DOHH2 (cell line): ENCODE data around the gene TM2D3.

Experiments
- H3F3A ChIP-seq: fragments of 200-600 bp; sonication (generic), shearing (Covaris generic); 2 replicates; pipeline ENCODE4 v1.6.0; 2016; ENCODE audit warnings: antibody characterized with exemption, mild to moderate bottlenecking; ENCODE audit not compliant: control insufficient read depth, insufficient read depth
- H3K27ac ChIP-seq: fragments of 200-600 bp; sonication (generic); 2 replicates; pipeline ENCODE4 v1.5.1; 2014; ENCODE audit warnings: low read depth, mild to moderate bottlenecking, low read length, moderate library complexity
- H3K27me3 ChIP-seq: fragments of 200-600 bp; sonication (generic); 2 replicates; pipeline ENCODE4 v1.6.1; 2014; ENCODE audit warnings: mild to moderate bottlenecking, low read length, mixed read lengths; ENCODE audit not compliant: control insufficient read depth
- H3K36me3 ChIP-seq: fragments of 200-600 bp; sonication (generic); 2 replicates; pipeline ENCODE4 v1.6.1; 2014; ENCODE audit warnings: mild to moderate bottlenecking, low read length, moderate library complexity, mixed read lengths; ENCODE audit not compliant: control insufficient read depth
- H3K4me1 ChIP-seq: fragments of 200-600 bp; sonication (generic); 2 replicates; pipeline ENCODE4 v1.6.1; 2014; ENCODE audit warnings: mild to moderate bottlenecking, low read length, mixed read lengths; ENCODE audit not compliant: control insufficient read depth
- H3K4me2 ChIP-seq: fragments of 200-600 bp; sonication (generic); 2 replicates; pipeline ENCODE4 v1.6.0; 2014; ENCODE audit warnings: mild to moderate bottlenecking, low read length, moderate library complexity
- H3K4me3 ChIP-seq: fragments of 200-600 bp; sonication (generic); 2 replicates; pipeline ENCODE4 v1.5.1; 2014; ENCODE audit warnings: mild to moderate bottlenecking, low read length, mixed read lengths
- H3K79me2 ChIP-seq: fragments of 200-600 bp; sonication (generic); 2 replicates; pipeline ENCODE4 v1.6.1; 2014; ENCODE audit warnings: mild to moderate bottlenecking, low read length, mixed read lengths; ENCODE audit not compliant: control insufficient read depth
- H3K9me2 ChIP-seq: fragments of 200-600 bp; sonication (generic); replicated peaks from 2 replicates; pipeline ENCODE4 v1.6.1; 2014; ENCODE audit warnings: mild to moderate bottlenecking, low read length, mixed read lengths; ENCODE audit not compliant: control insufficient read depth
- H3K9me3 ChIP-seq: fragments of 200-600 bp; sonication (generic); 2 replicates; pipeline ENCODE4 v1.6.1; 2014; ENCODE audit warnings: antibody characterized with exemption, low read length, mixed read lengths; ENCODE audit not compliant: control insufficient read depth, insufficient read depth
- H4K20me1 ChIP-seq: fragments of 200-600 bp; sonication (generic); 2 replicates; pipeline ENCODE4 v1.6.0; 2014; ENCODE audit warnings: low read depth, mild to moderate bottlenecking, antibody characterized with exemption, low read length, moderate library complexity; ENCODE audit not compliant: control insufficient read depth, insufficient read depth
- CTCF ChIP-seq: fragments of 200-600 bp; sonication (generic); IDR thresholded peaks from one replicate; pipeline ENCODE4 v1.5.1; 2014; ENCODE audit warnings: antibody characterized with exemption, mild to moderate bottlenecking, low read depth, low read length; ENCODE audit not compliant: poor library complexity, severe bottlenecking
- EZH2phosphoT487 ChIP-seq: fragments of 200-600 bp; sonication (generic); IDR thresholded peaks from 2 replicates; pipeline ENCODE4 v1.6.1; 2017; ENCODE audit warnings: borderline replicate concordance, mild to moderate bottlenecking, antibody characterized with exemption, low read length, moderate library complexity, mixed read lengths

Gene TM2D3

DNA sequence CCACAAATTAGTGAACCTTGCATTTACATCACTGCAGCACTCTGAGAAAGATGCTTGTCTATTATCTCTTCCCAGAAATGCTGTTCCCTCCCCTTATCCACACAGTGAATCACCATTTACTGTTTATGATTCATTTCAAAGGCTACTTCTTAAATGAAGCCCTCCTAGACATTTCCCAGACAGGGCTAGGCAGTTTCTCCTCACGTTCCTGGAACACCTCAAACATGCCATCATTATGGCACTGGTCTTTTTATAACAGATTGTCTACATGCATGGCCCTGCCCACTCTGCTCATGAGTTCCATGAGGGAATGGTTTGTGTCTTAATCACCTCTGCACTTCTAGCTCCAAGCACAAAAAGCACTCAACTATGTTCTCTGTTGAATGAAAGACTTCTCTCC, 32.2 kb upstream of the TM2D3 start:
- Histone ChIP-seq H4K20me1 (no peaks in the 10 kb centered on the region), H3K27ac (no peak overlapping the region), H3K27me3 (no peaks in the 10 kb centered on the region), H3F3A (no peaks in the 10 kb centered on the region), H3K4me1 (no peaks in the 10 kb centered on the region), H3K9me2 (no peaks in the 10 kb centered on the region), H3K79me2 (no peaks in the 10 kb centered on the region), H3K4me2 (no peak overlapping the region), H3K36me3 (peaks cover 7% of the 10 kb centered on the region; the same call in 1 of the 2 replicates), H3K9me3 (no peaks in the 10 kb centered on the region), H3K4me3 (no peak overlapping the region)
- TF ChIP-seq EZH2phosphoT487, result no peak
- TF ChIP-seq CTCF, result no peak

DNA sequence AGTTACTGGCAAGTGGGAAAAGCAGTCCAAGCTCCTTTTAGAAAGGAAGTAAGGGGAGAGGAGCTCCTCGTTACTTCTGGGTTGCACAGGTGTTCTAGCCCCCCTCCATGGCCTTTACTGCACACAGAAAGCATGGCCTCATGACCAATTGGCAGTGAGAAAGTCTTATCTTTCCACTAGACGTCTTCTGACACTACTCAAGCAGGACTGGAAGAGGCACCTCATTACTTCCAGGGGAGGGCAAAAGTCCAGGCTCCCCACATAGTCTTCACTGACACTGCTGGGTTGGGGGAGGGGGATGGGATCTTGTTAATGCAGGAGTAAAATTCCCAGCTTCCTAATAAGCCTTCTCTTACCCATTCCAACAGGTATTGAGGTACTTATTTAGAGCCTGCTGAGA, 27.6 kb upstream of the TM2D3 start:
- Histone ChIP-seq H3K4me2 (no peak overlapping the region), H4K20me1 (no peaks in the 10 kb centered on the region), H3K27ac (no peak overlapping the region), H3K9me3 (no peaks in the 10 kb centered on the region), H3K27me3 (no peaks in the 10 kb centered on the region), H3K4me1 (peaks cover 16% of the 10 kb centered on the region), H3K4me3 (no peak overlapping the region), H3K9me2 (no peaks in the 10 kb centered on the region), H3K79me2 (no peaks in the 10 kb centered on the region), H3F3A (no peaks in the 10 kb centered on the region; the same call in 1 of the 2 replicates), H3K36me3 (peaks cover 7% of the 10 kb centered on the region; the same call in 1 of the 2 replicates)
- TF ChIP-seq CTCF, result no peak
- TF ChIP-seq EZH2phosphoT487, result no peak

GRCh38 chr15:101676921-101677329, 24.7 kb upstream of the TM2D3 start:
- Histone ChIP-seq H3K9me3 (no peaks in the 10 kb centered on the region), H3K4me2 (no peak overlapping the region), H3K79me2 (no peaks in the 10 kb centered on the region), H3K27ac (no peak overlapping the region), H3K27me3 (no peaks in the 10 kb centered on the region), H4K20me1 (no peaks in the 10 kb centered on the region), H3K4me1 (peaks cover 16% of the 10 kb centered on the region), H3F3A (no peaks in the 10 kb centered on the region; the same call in 1 of the 2 replicates), H3K9me2 (no peaks in the 10 kb centered on the region), H3K4me3 (no peak overlapping the region), H3K36me3 (peaks cover 7% of the 10 kb centered on the region; the same call in 1 of the 2 replicates)
- no peak for TF ChIP-seq CTCF
- TF ChIP-seq EZH2phosphoT487, result no peak
